Keratinocyte (primary cell): Measurements from ENCODE around the gene RNF130.

ENCODE experiments used
- CTCF ChIP-seq, 3 experiments: IDR thresholded peaks in 1 of 3; conservative IDR thresholded peaks in 1 of 3; optimal IDR thresholded peaks in 1 of 3; 2 replicates in 2 of 3; 3 replicates in 1 of 3; pipeline versions ENCODE3 to v1.5.1; 2011; ENCODE audit warnings: low read length in 3 of 3, mild to moderate bottlenecking in 3 of 3, moderate library complexity in 2 of 3, control low read depth in 1 of 3, inconsistent platforms in 1 of 3; ENCODE audit not compliant: insufficient read depth in 2 of 3; ENCODE audit errors: extremely low read depth in 1 of 3
- EZH2 ChIP-seq: IDR thresholded peaks from one replicate; pipeline ENCODE4 v1.6.1; 2012; ENCODE audit warnings: inconsistent platforms, mild to moderate bottlenecking, low read length, moderate library complexity

- TF ChIP-seq CTCF (optimal IDR thresholded peaks at IDR 0.05 in 1 of 3, IDR thresholded peaks at IDR 0.05 in 1 of 3, conservative IDR thresholded peaks at IDR 0.05 in 1 of 3; ENCODE audit: extremely low read depth in 1 of 3, insufficient read depth in 2 of 3, low read length in 3 of 3) = no peak
- no peak for TF ChIP-seq EZH2
Observed at GRCh38 chr5:180070756-180071530, 616 bp downstream of the RNF130 start.
